ENCODE data around the gene NLK.
A peak's percentile ranks its signal among the peaks of the same experiment; 100 is the strongest.
"Not testable (repeated sequence)": the region's sequence is repeated elsewhere in the genome, so short reads cannot be mapped to it uniquely, and the experiment has no call there.

Gene NLK

GRCh38 chr17:28118362-28118761, 75.9 kb downstream of the NLK start:
- no peak for DNase-seq

GRCh38 chr17:28119046-28119445, 76.6 kb downstream of the NLK start:
- no peak for DNase-seq

GRCh38 chr17:28119560-28119959, 77.1 kb downstream of the NLK start:
- no peak for DNase-seq

- no peak for DNase-seq
Observed at GRCh38 chr17:28120766-28121165, 78.3 kb downstream of the NLK start.

GRCh38 chr17:28124962-28125361, 82.5 kb downstream of the NLK start:
- no peak for DNase-seq

- DNase-seq = no peak
Observed at GRCh38 chr17:28125526-28126378, 83.3 kb downstream of the NLK start.

GRCh38 chr17:28127196-28127595, 84.7 kb downstream of the NLK start:
- no peak for DNase-seq

GRCh38 chr17:28128779-28129178, 86.3 kb downstream of the NLK start:
- no peak for DNase-seq

- no peak for DNase-seq
Observed at GRCh38 chr17:28130472-28130871, 88.0 kb downstream of the NLK start.

GRCh38 chr17:28131599-28131998, 89.1 kb downstream of the NLK start:
- DNase-seq = no peak

GRCh38 chr17:28133562-28133970, 91.1 kb downstream of the NLK start:
- DNase-seq = peak; percentile 32

- DNase-seq = no peak
Observed at GRCh38 chr17:28136923-28137322, 94.4 kb downstream of the NLK start.

- DNase-seq = no peak
Observed at GRCh38 chr17:28139822-28140221, 97.3 kb downstream of the NLK start.

GRCh38 chr17:28141313-28141712, 98.8 kb downstream of the NLK start:
- DNase-seq = no peak

- no peak for DNase-seq
Observed at GRCh38 chr17:28141773-28142172, 99.3 kb downstream of the NLK start.

GRCh38 chr17:28142305-28142704, 99.8 kb downstream of the NLK start:
- DNase-seq = no peak

- DNase-seq = no peak
Observed at GRCh38 chr17:28144019-28144418, 101.5 kb downstream of the NLK start.

GRCh38 chr17:28145348-28145747, 102.9 kb downstream of the NLK start:
- no peak for DNase-seq

- no peak for DNase-seq
Observed at GRCh38 chr17:28147017-28147416, 104.5 kb downstream of the NLK start.

- no peak for DNase-seq
Observed at GRCh38 chr17:28151001-28151400, 108.5 kb downstream of the NLK start.

- DNase-seq = no peak
Observed at GRCh38 chr17:28154214-28154613, 111.7 kb downstream of the NLK start.

GRCh38 chr17:28155405-28155804, 112.9 kb downstream of the NLK start:
- not testable (repeated sequence) for DNase-seq

- no peak for DNase-seq
Observed at GRCh38 chr17:28159004-28159403, 116.5 kb downstream of the NLK start.

GRCh38 chr17:28159924-28160323, 117.4 kb downstream of the NLK start:
- no peak for DNase-seq

GRCh38 chr17:28160610-28161009, 118.1 kb downstream of the NLK start:
- DNase-seq = no peak

All from activated CD4-positive, alpha-beta T cell treated with anti-CD3 and anti-CD28 coated beads, Interleukin-2, amount 50 U/mL, for 16 hours (primary cell).